OCI-LY1 (cell line): ENCODE results near the gene MCTP2.

Experiments used
- EZH2 ChIP-seq: fragments of 200-600 bp; sonication (generic), shearing (Covaris generic); IDR thresholded peaks from 2 replicates; pipeline ENCODE4 v1.8.0; 2017; ENCODE audit warnings: borderline replicate concordance, mixed run types, mild to moderate bottlenecking, antibody characterized with exemption, low read length, moderate library complexity, mixed read lengths
- TF ChIP-seq, protein P1 (sequence below): fragments of 200-600 bp; sonication (generic), shearing (Covaris generic); IDR thresholded peaks from 2 replicates; pipeline ENCODE4 v1.5.1; 2017; ENCODE audit warnings: mild to moderate bottlenecking, antibody characterized with exemption, low read length, moderate library complexity, mixed read lengths

DNA sequence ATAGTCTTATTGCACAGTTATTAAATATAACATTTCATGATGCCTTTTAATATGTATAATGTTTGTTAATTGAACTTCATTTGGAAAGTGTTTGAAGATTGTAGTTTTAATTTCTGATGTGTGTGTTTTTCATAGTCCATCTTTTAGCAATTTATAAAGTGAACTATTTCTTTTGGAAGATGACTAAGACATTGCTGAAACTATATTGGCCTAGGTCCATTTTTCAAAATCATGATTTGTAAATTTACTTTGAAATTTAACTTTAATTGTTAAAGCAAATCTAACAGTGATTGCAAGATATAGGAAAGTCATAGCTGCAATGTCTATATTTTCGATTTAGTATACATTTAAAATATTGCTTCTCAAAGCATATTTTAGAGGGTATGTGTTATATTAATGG is 30.8 kb downstream of the MCTP2 start:
- TF ChIP-seq, protein P1, sequence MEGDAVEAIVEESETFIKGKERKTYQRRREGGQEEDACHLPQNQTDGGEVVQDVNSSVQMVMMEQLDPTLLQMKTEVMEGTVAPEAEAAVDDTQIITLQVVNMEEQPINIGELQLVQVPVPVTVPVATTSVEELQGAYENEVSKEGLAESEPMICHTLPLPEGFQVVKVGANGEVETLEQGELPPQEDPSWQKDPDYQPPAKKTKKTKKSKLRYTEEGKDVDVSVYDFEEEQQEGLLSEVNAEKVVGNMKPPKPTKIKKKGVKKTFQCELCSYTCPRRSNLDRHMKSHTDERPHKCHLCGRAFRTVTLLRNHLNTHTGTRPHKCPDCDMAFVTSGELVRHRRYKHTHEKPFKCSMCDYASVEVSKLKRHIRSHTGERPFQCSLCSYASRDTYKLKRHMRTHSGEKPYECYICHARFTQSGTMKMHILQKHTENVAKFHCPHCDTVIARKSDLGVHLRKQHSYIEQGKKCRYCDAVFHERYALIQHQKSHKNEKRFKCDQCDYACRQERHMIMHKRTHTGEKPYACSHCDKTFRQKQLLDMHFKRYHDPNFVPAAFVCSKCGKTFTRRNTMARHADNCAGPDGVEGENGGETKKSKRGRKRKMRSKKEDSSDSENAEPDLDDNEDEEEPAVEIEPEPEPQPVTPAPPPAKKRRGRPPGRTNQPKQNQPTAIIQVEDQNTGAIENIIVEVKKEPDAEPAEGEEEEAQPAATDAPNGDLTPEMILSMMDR = no peak
- no peak for TF ChIP-seq EZH2
